ENCODE measurements around the gene ZCWPW1. TPM values are rescaled to one million over a fixed set of nuclear protein-coding genes. Genes with fewer than 3 reads are reported as not detected.
"Not testable (repeated sequence)": the region's sequence is repeated elsewhere in the genome, so short reads cannot be mapped to it uniquely, and the experiment has no call there.

The ZCWPW1 gene
- total RNA-seq, 1 experiment from 2014 or later: 7.4 TPM

DNA sequence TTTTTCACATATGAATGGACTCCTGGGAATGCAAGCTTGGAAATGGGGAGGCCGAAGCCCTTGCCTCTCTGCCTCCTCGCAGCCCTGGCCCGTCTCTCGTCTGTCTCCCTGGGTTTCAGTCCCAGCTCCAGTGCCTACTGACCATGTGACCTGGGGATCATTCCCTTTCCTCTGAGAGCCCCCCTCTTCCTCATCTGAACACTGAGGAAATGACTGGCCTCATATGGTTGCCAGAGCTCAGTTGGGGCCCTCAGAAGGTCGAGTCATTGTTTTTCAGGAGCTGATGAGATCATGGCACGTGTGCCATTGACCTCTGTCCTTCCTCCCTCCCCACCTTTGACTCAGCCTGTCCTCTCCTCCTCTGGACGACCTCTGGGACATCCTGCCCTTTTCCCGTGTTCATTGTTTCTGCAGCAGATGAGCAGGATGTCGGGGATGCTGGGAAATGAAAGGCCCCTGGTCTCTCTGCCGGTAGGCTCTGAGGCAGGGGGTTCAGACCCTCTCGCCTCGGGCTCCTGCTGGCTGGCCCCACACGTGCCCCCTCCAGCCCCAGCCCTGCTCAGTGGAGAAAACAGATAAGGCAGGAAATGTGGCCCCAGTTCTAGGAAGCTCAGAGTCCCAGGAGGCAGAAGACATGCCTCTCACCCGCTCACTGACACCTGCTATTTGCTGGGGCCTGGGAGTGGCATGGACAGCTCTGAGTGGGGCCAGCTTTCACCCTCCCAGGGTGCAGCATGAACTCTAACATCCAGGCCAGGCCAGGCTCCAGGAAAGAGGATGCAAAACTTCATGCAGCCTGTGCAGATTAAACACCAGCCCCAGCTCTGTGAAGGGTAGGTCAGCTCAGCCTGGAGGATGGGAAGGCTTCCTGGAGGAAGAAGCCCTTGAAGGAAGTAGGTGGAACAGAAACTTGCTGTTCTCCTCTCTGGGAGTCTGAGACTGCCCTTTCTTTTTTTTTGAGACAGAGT is 16.1 kb upstream of the ZCWPW1 start:
- H3K79me2 ChIP-seq (ENCODE audit: low read depth): no peaks in the 10 kb centered on the region
- no peaks in the 10 kb centered on the region for H3K36me3 ChIP-seq (ENCODE audit: low read depth)
- no peaks in the 10 kb centered on the region for H3K27me3 ChIP-seq (ENCODE audit: insufficient read depth, low read depth)
- peaks cover 9% of the 10 kb centered on the region; the same call in 1 of the 2 replicates for H3F3A ChIP-seq (ENCODE audit: insufficient read depth, low read depth)
- TF ChIP-seq, protein P1, sequence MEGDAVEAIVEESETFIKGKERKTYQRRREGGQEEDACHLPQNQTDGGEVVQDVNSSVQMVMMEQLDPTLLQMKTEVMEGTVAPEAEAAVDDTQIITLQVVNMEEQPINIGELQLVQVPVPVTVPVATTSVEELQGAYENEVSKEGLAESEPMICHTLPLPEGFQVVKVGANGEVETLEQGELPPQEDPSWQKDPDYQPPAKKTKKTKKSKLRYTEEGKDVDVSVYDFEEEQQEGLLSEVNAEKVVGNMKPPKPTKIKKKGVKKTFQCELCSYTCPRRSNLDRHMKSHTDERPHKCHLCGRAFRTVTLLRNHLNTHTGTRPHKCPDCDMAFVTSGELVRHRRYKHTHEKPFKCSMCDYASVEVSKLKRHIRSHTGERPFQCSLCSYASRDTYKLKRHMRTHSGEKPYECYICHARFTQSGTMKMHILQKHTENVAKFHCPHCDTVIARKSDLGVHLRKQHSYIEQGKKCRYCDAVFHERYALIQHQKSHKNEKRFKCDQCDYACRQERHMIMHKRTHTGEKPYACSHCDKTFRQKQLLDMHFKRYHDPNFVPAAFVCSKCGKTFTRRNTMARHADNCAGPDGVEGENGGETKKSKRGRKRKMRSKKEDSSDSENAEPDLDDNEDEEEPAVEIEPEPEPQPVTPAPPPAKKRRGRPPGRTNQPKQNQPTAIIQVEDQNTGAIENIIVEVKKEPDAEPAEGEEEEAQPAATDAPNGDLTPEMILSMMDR (conservative IDR thresholded peaks at IDR 0.05): no peak
- TF ChIP-seq EZH2 (IDR thresholded peaks at IDR 0.05; ENCODE audit: low read depth): no peak
- POLR2A ChIA-PET (ENCODE audit: unreplicated experiment): interaction anchor here (0.6 to 0.7 kb wide), 5 partner anchors 8 to 229 kb away, joined by 3 to 5 read pairs (median 4); partner anchors contain the start of gene GNB2
- no peak for DNase-seq
- CTCF ChIA-PET: interaction anchor here (0.6 kb wide), 1 partner anchor 35 kb away, joined by 4 read pairs; the partner anchor contains the start of gene TSC22D4
- BruUV-seq (replicated peaks): no TSS peak
- no peak overlapping the region for H3K27ac ChIP-seq
- H3K4me3 ChIP-seq: no peak overlapping the region
- no peak overlapping the region; the same call in 1 of the 2 replicates for H3K4me2 ChIP-seq
- no peaks in the 10 kb centered on the region for H3K9me2 ChIP-seq (ENCODE audit: insufficient read depth)
- intact Hi-C loops (cut with micrococcal nuclease; ENCODE audit: unreplicated experiment): no loop called here
- peaks cover 14% of the 10 kb centered on the region for H3K4me1 ChIP-seq (replicated peaks; ENCODE audit: insufficient read depth)
- H2AFZ ChIP-seq: no peak overlapping the region
- no peaks in the 10 kb centered on the region for H4K20me1 ChIP-seq (ENCODE audit: insufficient read depth)
- no peaks in the 10 kb centered on the region for H3K9me3 ChIP-seq (ENCODE audit: insufficient read depth, low read depth)

DNA sequence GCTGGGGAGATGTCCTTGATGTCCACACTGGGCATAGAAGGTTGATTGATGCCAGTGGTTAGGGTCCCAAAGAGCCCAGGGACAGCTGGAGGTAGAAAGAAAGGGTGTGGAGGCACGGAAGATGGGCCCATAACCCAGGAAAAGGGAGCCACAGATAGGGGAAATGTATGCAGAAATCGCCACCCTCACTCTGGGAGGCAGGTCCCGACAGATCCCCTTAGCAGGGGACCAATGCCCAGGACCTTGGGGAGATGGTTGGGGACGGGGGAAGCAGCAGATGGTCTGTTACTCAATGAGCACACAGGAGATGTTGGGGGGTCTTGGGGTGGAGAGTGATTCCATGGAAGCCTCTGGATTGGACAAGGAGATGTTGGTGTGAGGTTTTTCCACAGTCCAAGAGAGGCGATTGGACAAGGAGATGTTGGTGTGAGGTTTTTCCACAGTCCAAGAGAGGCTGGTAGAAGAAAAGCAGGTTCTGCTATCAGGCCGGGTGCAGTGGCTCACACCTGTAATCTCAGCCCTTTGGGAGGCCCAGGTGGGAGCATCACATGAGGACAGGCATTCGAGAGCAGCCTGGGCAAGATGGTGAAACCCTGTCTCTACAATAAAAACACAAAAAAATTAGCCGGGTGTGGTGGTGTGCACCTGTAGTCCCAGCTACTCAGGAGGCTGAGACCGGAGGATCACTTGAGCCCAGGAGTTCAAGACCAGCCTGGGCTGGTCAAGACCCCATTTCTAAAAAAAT is 14.8 kb upstream of the ZCWPW1 start:
- Histone ChIP-seq H3K4me2 (no peak overlapping the region), H3K27me3 (ENCODE audit: insufficient read depth, low read depth) (no peaks in the 10 kb centered on the region), H3K79me2 (ENCODE audit: low read depth) (no peaks in the 10 kb centered on the region), H2AFZ (no peak overlapping the region), H3K4me1 (replicated peaks; ENCODE audit: insufficient read depth) (peaks cover 14% of the 10 kb centered on the region), H3K27ac (no peak overlapping the region), H3K36me3 (ENCODE audit: low read depth) (no peaks in the 10 kb centered on the region), H3K4me3 (no peak overlapping the region), H3K9me3 (ENCODE audit: insufficient read depth, low read depth) (no peaks in the 10 kb centered on the region), H3F3A (ENCODE audit: insufficient read depth, low read depth) (peaks cover 8% of the 10 kb centered on the region; the same call in 1 of the 2 replicates), H4K20me1 (ENCODE audit: insufficient read depth) (no peaks in the 10 kb centered on the region), H3K9me2 (ENCODE audit: insufficient read depth) (no peaks in the 10 kb centered on the region)
- no peak for DNase-seq
- intact Hi-C loops (cut with micrococcal nuclease; ENCODE audit: unreplicated experiment): no loop called here
- no TSS peak for BruUV-seq (replicated peaks)
- TF ChIP-seq, protein P1 (conservative IDR thresholded peaks at IDR 0.05): no peak
- TF ChIP-seq EZH2 (IDR thresholded peaks at IDR 0.05; ENCODE audit: low read depth): no peak
- CTCF ChIA-PET: no interaction called here
- POLR2A ChIA-PET (ENCODE audit: unreplicated experiment): no interaction called here

DNA sequence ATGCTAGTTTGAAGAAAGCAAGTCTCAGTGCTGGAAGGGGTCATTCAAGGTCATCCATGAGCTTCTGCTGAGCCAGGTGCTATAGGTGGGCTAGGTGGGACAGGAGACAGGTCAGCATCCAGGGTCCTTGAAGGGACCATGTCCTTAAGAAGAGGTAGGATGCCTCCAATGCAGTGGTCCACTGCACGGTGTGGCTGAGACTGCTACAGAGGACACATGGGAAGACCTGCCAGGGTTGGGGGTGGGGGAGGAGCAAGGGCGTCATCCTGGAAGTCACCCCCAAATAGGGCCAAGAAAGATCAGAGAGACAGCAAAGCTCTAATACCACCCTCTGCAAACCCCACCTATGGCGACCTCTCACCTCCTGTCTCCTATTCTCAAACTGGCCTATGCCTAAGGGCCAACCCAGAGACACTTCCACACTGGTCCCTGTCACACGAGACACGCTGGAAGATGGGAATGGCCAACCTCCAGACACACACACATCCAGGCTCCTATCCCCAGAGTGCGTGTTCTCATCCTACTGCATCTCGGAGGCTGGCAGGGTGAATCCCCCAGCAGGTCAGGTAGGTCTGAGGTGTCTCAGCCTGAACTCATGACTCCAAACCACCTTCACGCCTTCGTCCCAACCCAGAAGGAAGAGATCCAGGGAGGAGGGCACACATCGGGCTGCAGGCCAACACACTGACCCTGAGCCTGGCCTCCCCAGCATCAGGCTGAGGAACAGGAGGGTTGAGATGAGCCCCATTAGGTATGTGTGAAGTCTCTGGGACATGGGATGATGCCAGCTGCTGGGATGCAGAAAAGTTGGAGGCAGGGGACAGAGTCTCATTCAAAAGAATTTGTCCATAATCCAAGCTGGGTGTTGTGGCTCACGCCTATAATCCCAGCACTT is 13.4 kb upstream of the ZCWPW1 start:
- Histone ChIP-seq H4K20me1 (ENCODE audit: insufficient read depth) (no peaks in the 10 kb centered on the region), H3K4me3 (no peak overlapping the region), H3K27me3 (ENCODE audit: insufficient read depth, low read depth) (no peaks in the 10 kb centered on the region), H3K4me1 (replicated peaks; ENCODE audit: insufficient read depth) (peaks cover 14% of the 10 kb centered on the region), H3K9me3 (ENCODE audit: insufficient read depth, low read depth) (no peaks in the 10 kb centered on the region), H3K79me2 (ENCODE audit: low read depth) (no peaks in the 10 kb centered on the region), H3K27ac (no peak overlapping the region), H3K9me2 (ENCODE audit: insufficient read depth) (no peaks in the 10 kb centered on the region), H2AFZ (no peak overlapping the region), H3K4me2 (no peak overlapping the region), H3F3A (ENCODE audit: insufficient read depth, low read depth) (peaks cover 20% of the 10 kb centered on the region; the same call in 1 of the 2 replicates), H3K36me3 (ENCODE audit: low read depth) (no peaks in the 10 kb centered on the region)
- TF ChIP-seq, protein P1 (conservative IDR thresholded peaks at IDR 0.05): no peak
- TF ChIP-seq EZH2 (IDR thresholded peaks at IDR 0.05; ENCODE audit: low read depth): no peak
- intact Hi-C loops (cut with micrococcal nuclease; ENCODE audit: unreplicated experiment): no loop called here
- no peak for DNase-seq
- ChIA-PET POLR2A (ENCODE audit: unreplicated experiment) (no interaction called here), CTCF (no interaction called here)
- no TSS peak for BruUV-seq (replicated peaks)

DNA sequence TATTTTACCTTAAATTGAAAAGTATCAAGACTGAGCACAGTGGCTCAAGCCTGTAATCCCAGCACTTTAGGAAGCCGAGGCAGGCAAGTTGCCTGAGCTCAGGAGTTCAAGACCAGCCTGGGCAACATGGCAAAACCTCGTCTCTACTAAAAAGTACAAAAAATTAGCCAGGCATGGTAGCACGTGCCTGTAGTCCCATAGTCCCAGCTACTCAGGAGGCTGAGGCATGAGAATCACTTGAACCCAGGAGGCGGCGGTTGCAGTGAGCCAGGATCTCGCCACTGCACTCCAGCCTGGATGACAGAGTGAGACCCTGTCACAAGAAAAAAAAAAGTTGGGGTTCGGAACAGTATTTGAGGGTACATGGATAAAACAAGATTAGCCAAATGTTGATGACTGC is 10.7 kb upstream of the ZCWPW1 start:
- peaks cover 36% of the 10 kb centered on the region for H3F3A ChIP-seq (ENCODE audit: insufficient read depth, low read depth)
- H3K27me3 ChIP-seq (ENCODE audit: insufficient read depth, low read depth); BruUV-seq (replicated peaks); H4K20me1 ChIP-seq (ENCODE audit: insufficient read depth); H3K36me3 ChIP-seq (ENCODE audit: low read depth); intact Hi-C loops (cut with micrococcal nuclease; ENCODE audit: unreplicated experiment); H3K4me3 ChIP-seq; CTCF ChIA-PET; H3K4me2 ChIP-seq; H3K9me3 ChIP-seq (ENCODE audit: insufficient read depth, low read depth); H3K27ac ChIP-seq; H2AFZ ChIP-seq; DNase-seq; H3K9me2 ChIP-seq (ENCODE audit: insufficient read depth); POLR2A ChIA-PET (ENCODE audit: unreplicated experiment): not testable (repeated sequence)
- H3K4me1 ChIP-seq (replicated peaks; ENCODE audit: insufficient read depth): peaks cover 10% of the 10 kb centered on the region
- peaks cover 16% of the 10 kb centered on the region for H3K79me2 ChIP-seq (ENCODE audit: low read depth)
